Lower leg skin (tissue), 4 donors: ENCODE measurements around the gene HEATR5A. TPM values are rescaled to one million over a fixed set of nuclear protein-coding genes. Genes with fewer than 3 reads are reported as not detected.
"Not testable (repeated sequence)": the region's sequence is repeated elsewhere in the genome, so short reads cannot be mapped to it uniquely, and the experiment has no call there.

Experiments
- DNase-seq, 2 donors: peaks; one replicate each; pipeline ENCODE4 v3.0.0-alpha.2; 2019; ENCODE audit warnings: low spot score in 2 of 2
- H3K4me3 ChIP-seq: fragments of 200-600 bp; sonication (generic); 2 replicates; pipeline ENCODE4 v1.5.1; 2017; ENCODE audit warnings: mild to moderate bottlenecking, low read depth; ENCODE audit not compliant: poor library complexity, severe bottlenecking
- CTCF ChIP-seq, 3 donors: fragments of 450-650 bp; IDR thresholded peaks; one replicate each; pipeline ENCODE4 v1.5.1; 2016; ENCODE audit warnings: antibody characterized with exemption in 3 of 3, mild to moderate bottlenecking in 3 of 3, moderate library complexity in 2 of 3
- POLR2A ChIP-seq, 2 donors: fragments of 450-650 bp; IDR thresholded peaks; one replicate each; pipeline ENCODE4 v1.6.1; 2016 to 2017; ENCODE audit warnings: antibody characterized with exemption in 2 of 2, mild to moderate bottlenecking in 1 of 2, moderate library complexity in 1 of 2
- WGBS, 2 donors: methylation state at CpG; one replicate each; pipeline ENCODE4 v1.1.5; 2018; 5-methylcytosine and 5-hydroxymethylcytosine counted together
- intact Hi-C: fragments of 100-400 bp; cut with DNase I; formaldehyde crosslinking; loops from one replicate; pipeline ENCODE4 v1.15.0; 2023; ENCODE audit warnings: low total_unique reads
- total RNA-seq, 4 donors: library from RNA; depleted of rRNA; stranded (reverse); fragments of >200 nt; gene quantifications; one replicate each; pipeline ENCODE4 v1.1.0, GENCODE V29; 2016

The HEATR5A gene
- total RNA-seq, 4 donors from 2014 or later, result 7.3 to 11.6 (median 9.8) TPM

GRCh38 chr14:31441273-31442111 lies 21.1 kb upstream of the HEATR5A start:
- WGBS, 2 donors, result 52 to 63% methylated on average over 6 to 7 of the region's 7 CpGs
- no peak overlapping the region for H3K4me3 ChIP-seq
- TF ChIP-seq CTCF (IDR thresholded peaks at IDR 0.05), result no peak
- no peak for TF ChIP-seq POLR2A (IDR thresholded peaks at IDR 0.05)
- no peak for DNase-seq
- intact Hi-C loops, result no loop called here

- DNase-seq, result no peak
- TF ChIP-seq CTCF (IDR thresholded peaks at IDR 0.05), result no peak
- TF ChIP-seq POLR2A (IDR thresholded peaks at IDR 0.05), result no peak
- intact Hi-C loops, result no loop called here
- no peak overlapping the region for H3K4me3 ChIP-seq
Measured at GRCh38 chr14:31440280-31440679, 19.9 kb upstream of the HEATR5A start.

GRCh38 chr14:31439561-31439960 lies 19.2 kb upstream of the HEATR5A start:
- 74 to 81% methylated on average over 2 of the region's 2 CpGs for WGBS, 2 donors
- DNase-seq, result no peak
- H3K4me3 ChIP-seq, result no peak overlapping the region
- intact Hi-C loops, result no loop called here
- TF ChIP-seq CTCF (IDR thresholded peaks at IDR 0.05) (no peak), POLR2A (IDR thresholded peaks at IDR 0.05) (no peak)

- H3K4me3 ChIP-seq, DNase-seq, intact Hi-C loops: not testable (repeated sequence)
- 96 to 100% methylated on average over 1 to 10 of the region's 45 CpGs for WGBS, 2 donors
Measured at GRCh38 chr14:31437045-31437691, 16.8 kb upstream of the HEATR5A start.

- intact Hi-C loops, result no loop called here
Measured at GRCh38 chr14:31435276-31435675, 14.9 kb upstream of the HEATR5A start.

More at GRCh38 chr14:31435276-31435675, 14.9 kb upstream of the HEATR5A start:
- H3K4me3 ChIP-seq, result no peak overlapping the region
- DNase-seq, result no peak
- TF ChIP-seq CTCF (IDR thresholded peaks at IDR 0.05) (no peak), POLR2A (IDR thresholded peaks at IDR 0.05) (no peak)
